GM12892 (cell line): ENCODE data around the gene RAET1E.

Experiments used
- POLR2A ChIP-seq: IDR thresholded peaks from 2 replicates; pipeline ENCODE4 v1.6.1; 2011; ENCODE audit warnings: low read depth, low read length, control low read depth
- POLR2AphosphoS5 ChIP-seq: IDR thresholded peaks from 2 replicates; pipeline ENCODE4 v1.6.1; 2011; ENCODE audit warnings: low read depth, low read length, control low read depth
- TAF1 ChIP-seq: IDR thresholded peaks from 2 replicates; pipeline ENCODE4 v1.6.1; 2011; ENCODE audit warnings: low read depth, mild to moderate bottlenecking, control low read depth, low read length, borderline replicate concordance

DNA sequence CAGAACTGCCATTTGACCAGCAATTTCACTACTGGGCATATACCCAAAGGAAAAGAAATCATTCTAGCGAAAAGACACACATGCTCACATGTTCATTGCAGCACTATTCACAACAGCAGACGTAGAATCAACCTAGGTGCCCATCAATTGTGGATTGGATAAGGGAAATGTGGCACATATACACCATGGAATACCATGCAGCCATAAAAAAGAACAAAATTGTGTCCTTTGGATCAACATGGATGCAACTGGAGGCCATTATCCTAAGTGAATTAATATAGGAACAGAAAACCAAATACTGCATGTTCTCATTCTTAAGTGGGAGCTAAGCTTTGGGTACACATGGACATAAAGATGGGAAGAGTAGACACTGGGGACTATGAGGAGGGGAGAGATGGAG is 16.1 kb downstream of the RAET1E start:
- TF ChIP-seq POLR2A, result no peak
- TF ChIP-seq POLR2AphosphoS5, result no peak
- TF ChIP-seq TAF1, result no peak
